ENCODE measurements around the gene ZYX.
A peak's percentile ranks its signal among the peaks of the same experiment; 100 is the strongest.

- TF ChIP-seq EZH2 (IDR thresholded peaks at IDR 0.05; ENCODE audit: low read length, missing control alignments) (no peak), CTCF (conservative IDR thresholded peaks at IDR 0.05 in 1 of 2, IDR thresholded peaks at IDR 0.05 in 1 of 2; ENCODE audit: low read depth in 1 of 2, low read length in 2 of 2) (peak; percentile 23 to 54)
Measured at GRCh38 chr7:143345428-143345900, 35.7 kb upstream of the ZYX start.
